NCI-H1105 treated with DMSO at 0.1 percent for 48 hours (cell line): ENCODE measurements around the gene AHNAK2.
A peak's percentile ranks its signal among the peaks of the same experiment; 100 is the strongest.

Experiments
- DNase-seq: peaks from one replicate; lab custom pipeline; 2025; lab: John Stamatoyannopoulos, UW

Gene AHNAK2

DNA sequence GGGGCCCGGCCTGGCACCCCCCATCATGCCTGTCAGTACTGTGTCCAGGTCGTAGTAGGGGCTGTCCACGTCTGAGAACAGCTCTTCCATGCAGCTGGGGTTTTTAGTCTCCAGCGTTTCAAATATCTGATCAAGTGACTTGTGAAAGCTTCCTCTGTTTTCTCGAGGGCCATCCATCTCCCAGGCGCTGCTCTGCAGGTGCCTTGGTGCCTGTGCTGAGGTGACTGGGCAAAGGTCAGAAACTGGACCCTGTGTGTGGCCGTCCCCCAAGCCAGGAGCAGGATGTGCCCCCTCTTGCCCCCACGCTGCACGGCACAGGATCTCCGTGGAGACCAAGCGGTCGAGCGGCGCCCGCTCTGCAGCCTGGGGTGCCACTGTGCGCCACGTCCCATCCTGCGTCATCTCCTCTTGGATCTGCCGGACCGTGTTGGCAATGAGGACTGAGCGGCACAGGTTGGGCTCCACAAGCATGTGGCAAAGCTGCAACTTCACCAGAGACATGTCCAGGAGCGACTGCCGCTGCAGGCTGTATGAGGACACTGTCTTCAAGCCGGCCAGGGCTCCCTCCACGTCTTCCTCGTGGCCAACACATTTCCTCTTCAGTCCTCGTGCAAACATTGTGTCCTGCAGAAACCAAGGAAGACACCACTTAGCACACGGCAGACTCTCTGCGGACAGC, 33.3 kb upstream of the AHNAK2 start:
- DNase-seq = no peak

GRCh38 chr14:105010891-105011291, 32.7 kb upstream of the AHNAK2 start:
- DNase-seq = no peak

- no peak for DNase-seq
Measured at GRCh38 chr14:105010106-105010505, 31.9 kb upstream of the AHNAK2 start.

- DNase-seq = no peak
Measured at GRCh38 chr14:105007593-105008264, 29.6 kb upstream of the AHNAK2 start.

- DNase-seq = no peak
Measured at GRCh38 chr14:105006831-105007592, 28.8 kb upstream of the AHNAK2 start.

DNA sequence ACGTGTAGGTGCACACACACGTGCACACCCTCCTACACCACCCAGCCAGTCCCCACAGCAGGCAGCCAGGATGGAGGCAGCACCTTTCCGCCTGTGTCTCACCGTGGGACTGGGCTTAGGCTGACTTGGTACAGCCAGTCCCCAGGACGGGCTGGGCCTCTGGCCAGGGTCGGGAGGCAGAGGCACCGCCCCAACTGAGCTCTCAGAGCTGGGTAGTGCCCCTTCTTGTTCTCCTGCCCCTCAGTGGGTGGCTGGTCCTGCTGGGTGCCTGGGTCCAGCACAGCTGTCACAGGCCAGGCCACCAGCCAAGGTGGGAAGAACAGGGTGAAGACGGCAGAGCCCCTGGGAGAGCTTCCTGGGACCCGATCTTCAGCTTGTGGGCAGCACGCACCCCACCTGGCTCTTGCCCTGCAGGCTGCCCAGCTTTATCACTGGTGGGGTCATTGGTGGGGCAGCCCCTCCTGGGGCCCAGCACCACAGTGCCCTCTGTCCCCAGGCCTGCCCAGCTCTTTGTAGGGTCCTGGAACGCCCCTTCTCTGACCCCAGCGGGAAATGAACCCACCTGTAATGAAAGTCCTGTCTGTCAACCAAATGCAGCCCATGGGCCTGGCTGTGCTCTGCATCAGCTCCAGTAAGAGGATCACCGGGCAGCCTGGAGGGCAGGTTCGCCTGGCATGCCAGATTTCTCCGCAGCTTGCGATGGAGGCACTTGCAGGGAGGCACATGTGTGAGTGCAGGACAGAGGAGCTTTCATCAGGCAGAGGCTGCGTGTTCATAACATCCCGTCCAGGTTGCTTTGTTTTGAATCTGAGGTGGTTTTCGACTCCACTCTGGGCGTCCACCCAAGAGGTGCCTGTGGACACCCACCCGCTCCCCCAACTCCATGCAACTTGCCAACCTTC, 28.0 kb upstream of the AHNAK2 start:
- DNase-seq = no peak

GRCh38 chr14:105005329-105005928, 27.3 kb upstream of the AHNAK2 start:
- no peak for DNase-seq

GRCh38 chr14:104999361-104999760, 21.2 kb upstream of the AHNAK2 start:
- DNase-seq = no peak

DNA sequence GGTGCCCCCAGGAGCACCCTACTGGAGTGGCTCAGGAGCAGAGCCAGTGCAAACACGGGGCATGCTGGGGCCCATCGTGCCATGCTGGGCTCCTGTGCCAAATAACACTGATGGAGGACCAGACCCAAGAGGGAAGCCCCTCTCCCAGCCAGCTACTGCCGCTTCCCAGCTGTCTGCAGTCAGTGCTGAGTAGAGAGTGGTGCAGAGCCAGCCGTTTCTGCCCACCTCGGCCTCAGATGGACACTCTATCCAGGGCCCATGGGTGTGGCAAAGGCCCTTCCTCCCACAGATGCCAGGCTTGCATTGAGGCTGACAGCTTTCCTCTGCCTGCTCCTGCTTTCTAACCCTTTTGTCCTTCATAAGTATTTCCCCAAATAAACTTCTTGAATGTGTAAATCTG, 20.6 kb upstream of the AHNAK2 start:
- peak; percentile 95 for DNase-seq

GRCh38 chr14:104996483-104996882, 18.3 kb upstream of the AHNAK2 start:
- DNase-seq = no peak

- no peak for DNase-seq
Measured at GRCh38 chr14:104996032-104996431, 17.9 kb upstream of the AHNAK2 start.

DNA sequence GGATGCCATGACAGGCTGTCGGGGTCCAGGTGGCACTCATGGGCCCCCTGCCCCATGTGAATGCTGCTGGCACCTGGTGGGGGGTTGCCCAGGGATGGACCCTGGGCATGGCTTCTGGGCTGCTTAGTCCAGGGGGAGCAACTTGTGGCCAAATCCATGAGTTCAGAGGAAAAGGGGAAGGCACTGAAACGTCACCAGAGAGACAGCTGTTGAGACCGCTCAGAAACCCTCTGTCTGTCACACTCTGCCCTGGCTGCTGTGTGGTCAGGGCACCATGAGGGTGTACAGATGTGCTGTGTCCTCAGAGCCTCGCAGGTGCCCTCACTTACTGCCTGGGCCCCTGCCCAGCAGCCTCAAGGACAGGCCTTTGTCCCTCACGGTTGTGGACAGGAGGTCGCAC, 16.8 kb upstream of the AHNAK2 start:
- no peak for DNase-seq

- DNase-seq = no peak
Measured at GRCh38 chr14:104993808-104994591, 15.8 kb upstream of the AHNAK2 start.

GRCh38 chr14:104993306-104993705, 15.1 kb upstream of the AHNAK2 start:
- no peak for DNase-seq

DNA sequence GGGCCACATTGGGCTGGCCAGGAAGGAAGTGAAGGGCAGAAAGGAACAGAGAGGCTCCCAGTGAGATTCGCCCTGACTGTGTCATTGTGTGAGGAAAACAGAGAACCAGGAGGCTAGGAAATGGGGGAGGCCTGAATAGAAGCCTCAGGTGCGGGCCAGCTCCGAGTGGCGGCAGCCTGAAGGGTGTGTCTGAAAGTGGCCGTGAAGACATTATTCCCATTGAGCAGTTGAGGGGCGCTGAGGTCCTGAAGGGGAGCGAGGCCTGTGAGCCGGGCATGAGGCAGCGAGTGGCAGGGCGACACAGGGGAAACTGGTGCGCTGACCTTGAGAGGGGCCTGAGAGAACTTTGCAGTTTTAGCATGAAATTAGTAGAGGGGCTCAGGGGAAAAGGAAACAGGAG, 14.3 kb upstream of the AHNAK2 start:
- DNase-seq = no peak

GRCh38 chr14:104991896-104992230, 13.7 kb upstream of the AHNAK2 start:
- no peak for DNase-seq

DNA sequence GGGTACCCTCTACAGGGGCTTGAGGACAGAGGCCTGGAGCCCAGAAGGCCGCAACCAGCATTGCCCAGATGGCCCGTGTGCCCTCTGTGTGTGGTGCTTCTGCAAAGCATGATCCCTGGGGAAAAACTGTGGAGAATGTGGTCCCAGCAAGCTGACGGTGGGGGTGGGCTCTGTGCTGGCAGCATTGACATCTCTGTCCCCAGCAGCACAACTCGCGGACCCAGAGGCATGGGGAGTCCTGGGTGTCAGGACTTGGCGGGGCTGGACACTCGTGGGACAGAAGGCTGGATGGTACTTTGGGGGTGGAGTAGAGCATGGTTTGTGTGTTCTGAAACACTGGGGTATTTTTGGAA, 11.8 kb upstream of the AHNAK2 start:
- DNase-seq = no peak

GRCh38 chr14:104989236-104989950, 11.2 kb upstream of the AHNAK2 start:
- DNase-seq = no peak

DNA sequence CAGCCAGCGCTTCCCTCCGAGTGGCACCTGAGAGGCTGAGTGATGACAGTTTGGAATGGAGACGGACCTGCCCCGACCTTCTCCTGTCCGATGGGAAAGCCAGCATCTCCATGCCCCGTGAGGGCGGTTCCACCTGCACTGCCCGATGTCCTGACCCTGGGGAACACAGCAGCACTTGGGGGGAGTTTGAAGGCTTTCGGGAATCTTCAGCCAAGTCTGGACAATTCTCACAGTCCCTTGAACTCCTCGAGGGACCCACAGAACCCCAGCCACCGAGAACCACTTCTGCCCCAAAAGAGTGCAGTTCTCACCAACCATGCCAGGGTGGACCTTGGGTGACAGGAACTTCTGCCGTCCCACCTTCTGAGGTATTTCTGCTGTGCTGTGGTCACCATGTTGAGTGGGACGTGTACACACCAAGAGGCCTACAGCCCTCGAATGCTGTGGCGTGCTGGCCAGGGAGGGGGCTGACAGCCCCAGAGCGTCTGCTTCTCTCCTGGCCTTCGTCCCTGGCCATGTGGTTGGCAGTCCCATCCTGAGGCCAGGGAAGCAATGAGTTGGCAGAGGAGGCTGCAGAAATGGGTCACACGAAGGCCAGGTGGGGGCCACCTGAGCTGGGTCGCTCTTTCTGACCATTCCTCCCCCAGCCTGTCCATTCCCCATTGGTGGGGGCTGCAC, 8.5 kb upstream of the AHNAK2 start:
- DNase-seq = no peak
